PFSK-1 (cell line): ENCODE measurements around the gene SLC28A1.

Experiments
- FOXP2 ChIP-seq: optimal IDR thresholded peaks from 2 replicates; pipeline ENCODE3; 2011; ENCODE audit warnings: borderline replicate concordance, control low read depth, inconsistent platforms; ENCODE audit not compliant: insufficient read depth; ENCODE audit errors: extremely low read length, extremely low read depth
- POLR2AphosphoS5 ChIP-seq: IDR thresholded peaks from 2 replicates; pipeline ENCODE4 v1.6.1; 2012; ENCODE audit warnings: low read depth, mild to moderate bottlenecking, control low read depth, low read length, moderate library complexity
- REST ChIP-seq, 2 experiments: IDR thresholded peaks; 2 replicates each; pipeline versions ENCODE4 v1.6.1 to v1.8.0; 2011 to 2012; ENCODE audit warnings: low read depth in 2 of 2, low read length in 2 of 2, control low read depth in 1 of 2, inconsistent platforms in 1 of 2, mild to moderate bottlenecking in 1 of 2, moderate library complexity in 1 of 2; ENCODE audit not compliant: insufficient read depth in 1 of 2
- SIN3A ChIP-seq: IDR thresholded peaks from 2 replicates; pipeline ENCODE4 v1.6.1; 2012; ENCODE audit warnings: mild to moderate bottlenecking, low read length, moderate library complexity, borderline replicate concordance; ENCODE audit not compliant: insufficient read depth
- TAF1 ChIP-seq: IDR thresholded peaks from 2 replicates; pipeline ENCODE4 v1.6.1; 2012; ENCODE audit warnings: low read length, control low read depth, borderline replicate concordance; ENCODE audit not compliant: insufficient read depth

GRCh38 chr15:84990507-84990906, 106.0 kb downstream of the SLC28A1 start:
- TF ChIP-seq POLR2AphosphoS5 (no peak), TAF1 (no peak), SIN3A (no peak), REST (IDR thresholded peaks at IDR 0.05; ENCODE audit: insufficient read depth in 1 of 2, low read depth in 2 of 2, low read length in 2 of 2) (no peak), FOXP2 (no peak)
